ENCODE data around the gene METAP1D.

METAP1D gene

DNA sequence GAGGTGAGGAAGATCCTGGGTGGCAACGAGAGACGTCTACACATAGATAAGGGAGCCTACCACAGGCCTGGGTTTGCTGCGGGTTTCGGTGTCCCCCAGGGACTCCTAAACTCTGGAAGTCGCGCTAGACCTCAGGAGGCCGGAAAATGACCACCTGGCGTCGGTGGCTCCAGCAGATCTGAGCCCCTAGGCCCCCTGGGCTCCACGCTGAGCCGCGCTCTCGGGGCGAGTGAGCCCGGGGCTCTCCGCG is 84.6 kb downstream of the METAP1D start:
- Histone ChIP-seq H3K9me3 (ENCODE audit: insufficient read depth, low read length) (no peaks in the 10 kb centered on the region), H3K27me3 (ENCODE audit: low read length) (no peaks in the 10 kb centered on the region), H3K4me3 (ENCODE audit: insufficient read depth, low read length, poor library complexity, severe bottlenecking) (no peak overlapping the region), H2AFZ (ENCODE audit: low read depth, low read length, severe bottlenecking) (no peak overlapping the region), H3F3A (ENCODE audit: insufficient read depth) (no peaks in the 10 kb centered on the region), H3K4me2 (ENCODE audit: low read depth, low read length, poor library complexity, severe bottlenecking) (peak overlapping the region; percentile 53), H3K79me2 (ENCODE audit: insufficient read depth, low read length) (no peaks in the 10 kb centered on the region), H3K9me2 (replicated peaks; ENCODE audit: insufficient read depth, low read length) (no peaks in the 10 kb centered on the region), H3K9ac (ENCODE audit: low read length) (no peak overlapping the region), H4K20me1 (ENCODE audit: low read depth, low read length) (no peaks in the 10 kb centered on the region), H3K36me3 (ENCODE audit: low read length) (no peaks in the 10 kb centered on the region), H3K27ac (ENCODE audit: low read depth, low read length) (no peak overlapping the region)
- TF ChIP-seq, protein P1, sequence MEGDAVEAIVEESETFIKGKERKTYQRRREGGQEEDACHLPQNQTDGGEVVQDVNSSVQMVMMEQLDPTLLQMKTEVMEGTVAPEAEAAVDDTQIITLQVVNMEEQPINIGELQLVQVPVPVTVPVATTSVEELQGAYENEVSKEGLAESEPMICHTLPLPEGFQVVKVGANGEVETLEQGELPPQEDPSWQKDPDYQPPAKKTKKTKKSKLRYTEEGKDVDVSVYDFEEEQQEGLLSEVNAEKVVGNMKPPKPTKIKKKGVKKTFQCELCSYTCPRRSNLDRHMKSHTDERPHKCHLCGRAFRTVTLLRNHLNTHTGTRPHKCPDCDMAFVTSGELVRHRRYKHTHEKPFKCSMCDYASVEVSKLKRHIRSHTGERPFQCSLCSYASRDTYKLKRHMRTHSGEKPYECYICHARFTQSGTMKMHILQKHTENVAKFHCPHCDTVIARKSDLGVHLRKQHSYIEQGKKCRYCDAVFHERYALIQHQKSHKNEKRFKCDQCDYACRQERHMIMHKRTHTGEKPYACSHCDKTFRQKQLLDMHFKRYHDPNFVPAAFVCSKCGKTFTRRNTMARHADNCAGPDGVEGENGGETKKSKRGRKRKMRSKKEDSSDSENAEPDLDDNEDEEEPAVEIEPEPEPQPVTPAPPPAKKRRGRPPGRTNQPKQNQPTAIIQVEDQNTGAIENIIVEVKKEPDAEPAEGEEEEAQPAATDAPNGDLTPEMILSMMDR (IDR thresholded peaks at IDR 0.05; ENCODE audit: insufficient read depth, low read length, poor library complexity, severe bottlenecking): no peak
- TF ChIP-seq EZH2phosphoT487 (conservative IDR thresholded peaks at IDR 0.05; ENCODE audit: low read length): no peak

GRCh38 chr2:172084645-172085459 is 85.1 kb downstream of the METAP1D start:
- Histone ChIP-seq H3K4me2 (ENCODE audit: low read depth, low read length, poor library complexity, severe bottlenecking) (peak overlapping the region; percentile 53), H4K20me1 (ENCODE audit: low read depth, low read length) (no peaks in the 10 kb centered on the region), H3K9me2 (replicated peaks; ENCODE audit: insufficient read depth, low read length) (no peaks in the 10 kb centered on the region), H3K27ac (ENCODE audit: low read depth, low read length) (no peak overlapping the region), H3K79me2 (ENCODE audit: insufficient read depth, low read length) (no peaks in the 10 kb centered on the region), H3F3A (ENCODE audit: insufficient read depth) (no peaks in the 10 kb centered on the region), H3K9ac (ENCODE audit: low read length) (peak overlapping the region; percentile 50), H3K36me3 (ENCODE audit: low read length) (no peaks in the 10 kb centered on the region), H3K9me3 (ENCODE audit: insufficient read depth, low read length) (no peaks in the 10 kb centered on the region), H3K4me3 (ENCODE audit: insufficient read depth, low read length, poor library complexity, severe bottlenecking) (peak overlapping the region; percentile 47), H2AFZ (ENCODE audit: low read depth, low read length, severe bottlenecking) (peak overlapping the region; percentile 81), H3K27me3 (ENCODE audit: low read length) (no peaks in the 10 kb centered on the region)
- no peak for TF ChIP-seq EZH2phosphoT487 (conservative IDR thresholded peaks at IDR 0.05; ENCODE audit: low read length)
- TF ChIP-seq, protein P1 (IDR thresholded peaks at IDR 0.05; ENCODE audit: insufficient read depth, low read length, poor library complexity, severe bottlenecking): no peak

DNA sequence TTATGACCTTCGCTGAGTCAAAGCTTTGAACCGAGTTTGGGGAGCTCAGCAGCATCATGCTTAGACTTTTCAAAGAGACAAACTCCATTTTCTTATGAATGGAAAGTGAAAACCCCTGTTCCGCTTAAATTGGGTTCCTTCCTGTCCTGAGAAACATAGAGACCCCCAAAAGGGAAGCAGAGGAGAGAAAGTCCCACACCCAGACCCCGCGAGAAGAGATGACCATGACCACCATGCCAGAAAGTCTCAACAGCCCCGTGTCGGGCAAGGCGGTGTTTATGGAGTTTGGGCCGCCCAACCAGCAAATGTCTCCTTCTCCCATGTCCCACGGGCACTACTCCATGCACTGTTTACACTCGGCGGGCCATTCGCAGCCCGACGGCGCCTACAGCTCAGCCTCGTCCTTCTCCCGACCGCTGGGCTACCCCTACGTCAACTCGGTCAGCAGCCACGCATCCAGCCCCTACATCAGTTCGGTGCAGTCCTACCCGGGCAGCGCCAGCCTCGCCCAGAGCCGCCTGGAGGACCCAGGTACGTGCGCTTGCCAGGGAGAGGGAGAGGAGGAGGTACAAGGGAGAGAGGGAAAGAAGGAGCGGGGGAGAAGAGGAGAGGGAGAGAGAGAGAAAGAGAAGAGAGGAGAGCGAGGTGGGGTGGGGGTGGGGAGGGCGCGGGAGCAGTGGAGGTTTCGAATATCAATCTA is 85.9 kb downstream of the METAP1D start, which contains the start of gene DLX1:
Gene DLX1 (plus strand): TSS at position 48 of the 700 bp plus-strand sequence. CDS start 171 bp downstream, at position 219.
- Histone ChIP-seq H3F3A (ENCODE audit: insufficient read depth) (no peaks in the 10 kb centered on the region), H3K27ac (ENCODE audit: low read depth, low read length) (no peak within 1 kb of the TSS), H3K4me2 (ENCODE audit: low read depth, low read length, poor library complexity, severe bottlenecking) (peak within 1 kb of the TSS; percentile 53), H3K9ac (ENCODE audit: low read length) (peak within 1 kb of the TSS; percentile 50), H3K9me2 (replicated peaks; ENCODE audit: insufficient read depth, low read length) (no peaks in the 10 kb centered on the region), H3K4me3 (ENCODE audit: insufficient read depth, low read length, poor library complexity, severe bottlenecking) (peak within 1 kb of the TSS; percentile 47), H3K36me3 (ENCODE audit: low read length) (no peaks in the 10 kb centered on the region), H3K79me2 (ENCODE audit: insufficient read depth, low read length) (no peaks in the 10 kb centered on the region), H4K20me1 (ENCODE audit: low read depth, low read length) (no peaks in the 10 kb centered on the region), H3K27me3 (ENCODE audit: low read length) (no peaks in the 10 kb centered on the region), H2AFZ (ENCODE audit: low read depth, low read length, severe bottlenecking) (peak within 1 kb of the TSS; percentile 81), H3K9me3 (ENCODE audit: insufficient read depth, low read length) (no peaks in the 10 kb centered on the region)
- TF ChIP-seq EZH2phosphoT487 (conservative IDR thresholded peaks at IDR 0.05; ENCODE audit: low read length): no peak
- TF ChIP-seq, protein P1 (IDR thresholded peaks at IDR 0.05; ENCODE audit: insufficient read depth, low read length, poor library complexity, severe bottlenecking): no peak
